SH-SY5Y (cell line): Measurements from ENCODE around the gene SH3BP2.

Source experiments
- GATA2 ChIP-seq: IDR thresholded peaks from 2 replicates; pipeline ENCODE4 v1.6.1; 2011; ENCODE audit warnings: mild to moderate bottlenecking, low read depth, low read length
- GATA3 ChIP-seq: IDR thresholded peaks from 2 replicates; pipeline ENCODE4 v1.6.1; 2011; ENCODE audit warnings: low read depth, mild to moderate bottlenecking, low read length, moderate library complexity

DNA sequence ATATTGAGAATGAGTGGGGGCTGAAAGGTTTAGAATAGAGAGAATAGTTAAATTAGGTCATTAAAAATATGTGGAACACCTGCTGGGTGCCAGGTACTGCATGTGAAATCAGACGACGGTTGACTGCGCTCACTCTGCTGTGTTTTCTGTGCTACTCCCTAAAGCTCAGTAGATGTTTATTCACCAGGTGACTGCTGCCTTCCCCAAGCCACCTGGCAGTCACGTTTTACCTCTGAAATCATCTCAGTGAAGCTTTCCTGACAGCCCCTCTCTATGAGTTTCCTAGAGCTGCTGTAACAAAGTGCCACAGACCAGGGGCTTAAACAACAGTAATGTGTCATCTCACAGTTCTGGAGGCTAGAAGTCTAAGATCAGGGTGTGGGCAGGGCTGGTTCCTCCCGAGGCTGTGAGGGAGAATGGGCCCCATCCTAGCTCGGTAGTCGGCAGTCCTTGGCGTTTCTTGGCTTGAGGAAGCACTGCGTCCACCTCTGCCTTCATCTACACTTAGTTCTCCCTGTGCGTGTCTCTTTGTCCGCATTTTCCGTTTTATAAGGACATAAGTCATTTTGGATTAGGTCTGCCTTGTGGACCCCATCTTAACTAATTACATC, 76.1 kb downstream of the SH3BP2 start:
- TF ChIP-seq GATA2 (no peak), GATA3 (no peak)
